GM23338 (cell line): ENCODE measurements around the gene CSH2. TPM values are rescaled to one million over a fixed set of nuclear protein-coding genes. Genes with fewer than 3 reads are reported as not detected.

Experiments
- ATAC-seq: fragments of 200-7000 bp; cut with Tn5 transposase; 3 replicates; pipeline ENCODE4 v1.9.1; 2020
- DNase-seq: peaks from one replicate; pipeline ENCODE4 v3.0.0-alpha.2; 2015; ENCODE audit warnings: low spot score
- H2AFZ ChIP-seq: fragments of 200-600 bp; sonication (generic); 2 replicates; pipeline ENCODE4 v1.8.0; 2016; ENCODE audit warnings: antibody characterized with exemption, mild to moderate bottlenecking, moderate library complexity
- H3F3A ChIP-seq: fragments of 200-600 bp; sonication (generic); replicated peaks from 2 replicates; pipeline ENCODE4 v1.8.0; 2017; ENCODE audit warnings: antibody characterized with exemption, mixed run types, low read depth
- H3K27ac ChIP-seq: fragments of 200-600 bp; sonication (generic); 2 replicates; pipeline ENCODE4 v1.6.1; 2016; ENCODE audit warnings: low read depth
- H3K27me3 ChIP-seq: fragments of 200-600 bp; sonication (generic); 2 replicates; pipeline ENCODE4 v1.8.0; 2016; ENCODE audit warnings: mild to moderate bottlenecking, mixed run types, moderate library complexity; ENCODE audit not compliant: insufficient read depth
- H3K36me3 ChIP-seq: fragments of 200-600 bp; sonication (generic); 2 replicates; pipeline ENCODE4 v1.8.0; 2016; ENCODE audit warnings: mild to moderate bottlenecking; ENCODE audit not compliant: insufficient read depth
- H3K4me1 ChIP-seq: fragments of 200-600 bp; sonication (generic); 2 replicates; pipeline ENCODE4 v1.8.0; 2016; ENCODE audit warnings: mild to moderate bottlenecking, moderate library complexity; ENCODE audit not compliant: insufficient read depth
- H3K4me2 ChIP-seq: fragments of 200-600 bp; sonication (generic); 2 replicates; pipeline ENCODE4 v1.7.1; 2017; ENCODE audit warnings: mixed run types
- H3K4me3 ChIP-seq: fragments of 200-600 bp; sonication (generic); 2 replicates; pipeline ENCODE4 v1.6.1; 2016; ENCODE audit warnings: mixed run types
- H3K79me2 ChIP-seq: fragments of 200-600 bp; sonication (generic); replicated peaks from 2 replicates; pipeline ENCODE4 v1.8.0; 2017; ENCODE audit warnings: mild to moderate bottlenecking; ENCODE audit not compliant: insufficient read depth
- H3K9me2 ChIP-seq: fragments of 200-600 bp; sonication (generic); 2 replicates; pipeline ENCODE4 v1.8.0; 2017; ENCODE audit not compliant: insufficient read depth
- H4K20me1 ChIP-seq: fragments of 200-600 bp; sonication (generic); replicated peaks from 2 replicates; pipeline ENCODE4 v1.8.0; 2017; ENCODE audit warnings: mild to moderate bottlenecking; ENCODE audit not compliant: insufficient read depth
- H3K27ac Mint-ChIP-seq: 2 replicates; pipeline ENCODE4 v1.8.0; 2020; ENCODE audit warnings: inconsistent platforms, mild to moderate bottlenecking, moderate library complexity, mixed read lengths
- H3K27me3 Mint-ChIP-seq: 3 replicates; pipeline ENCODE4 v1.8.0; 2022; ENCODE audit warnings: low read depth, mild to moderate bottlenecking, moderate library complexity, mixed read lengths, inconsistent platforms; ENCODE audit not compliant: insufficient read depth, poor library complexity
- H3K36me3 Mint-ChIP-seq: 3 replicates; pipeline ENCODE4 v1.8.0; 2021; ENCODE audit warnings: low read depth, mild to moderate bottlenecking, inconsistent platforms, moderate library complexity, mixed read lengths
- H3K4me1 Mint-ChIP-seq: 3 replicates; pipeline ENCODE4 v1.8.0; 2020; ENCODE audit warnings: mild to moderate bottlenecking, inconsistent platforms, mixed read lengths
- H3K4me3 Mint-ChIP-seq: 3 replicates; pipeline ENCODE4 v1.8.0; 2021; ENCODE audit warnings: moderate library complexity, mild to moderate bottlenecking, inconsistent platforms, mixed read lengths
- H3K9me3 Mint-ChIP-seq: 3 replicates; pipeline ENCODE4 v1.8.0; 2020; ENCODE audit warnings: moderate library complexity, mild to moderate bottlenecking, inconsistent platforms, mixed read lengths
- CREB1 ChIP-seq: fragments of 250-450 bp; sonication (Bioruptor Pico); IDR thresholded peaks from 2 replicates; pipeline ENCODE4 v1.5.0; 2020; ENCODE audit warnings: low read depth, mild to moderate bottlenecking, moderate library complexity
- EZH2 ChIP-seq: fragments of 200-600 bp; sonication (generic); IDR thresholded peaks from one replicate; pipeline ENCODE4 v1.8.0; 2017; ENCODE audit warnings: antibody characterized with exemption, mild to moderate bottlenecking, low read depth; ENCODE audit not compliant: unreplicated experiment
- EZH2phosphoT487 ChIP-seq: fragments of 200-600 bp; sonication (generic); IDR thresholded peaks from one replicate; pipeline ENCODE4 v1.8.1; 2018; ENCODE audit warnings: antibody characterized with exemption; ENCODE audit not compliant: unreplicated experiment
- JUNB ChIP-seq: IDR thresholded peaks from one replicate; pipeline ENCODE4 v1.6.1; 2016; ENCODE audit warnings: antibody characterized with exemption; ENCODE audit not compliant: unreplicated experiment
- NANOG ChIP-seq: IDR thresholded peaks from 2 replicates; pipeline ENCODE4 v1.6.1; 2016; ENCODE audit warnings: antibody characterized with exemption, borderline replicate concordance
- POLR2AphosphoS5 ChIP-seq: IDR thresholded peaks from 2 replicates; pipeline ENCODE4 v1.6.1; 2016; ENCODE audit warnings: antibody characterized with exemption, low read depth
- STAT1 ChIP-seq: IDR thresholded peaks from one replicate; pipeline ENCODE4 v1.6.1; 2016; ENCODE audit warnings: antibody characterized with exemption; ENCODE audit not compliant: unreplicated experiment
- ZNF114 ChIP-seq: fragments of 250-450 bp; sonication (Bioruptor Pico); IDR thresholded peaks from 2 replicates; pipeline ENCODE4 v1.5.0; 2020; ENCODE audit warnings: mild to moderate bottlenecking, moderate library complexity
- ZNF331 ChIP-seq: fragments of 250-450 bp; sonication (Bioruptor Pico); IDR thresholded peaks from 2 replicates; pipeline ENCODE4 v1.5.0; 2020; ENCODE audit warnings: low read depth, mild to moderate bottlenecking, moderate library complexity
- polyA plus RNA-seq: library from polyadenylated mRNA; unstranded; fragments of >200 nt; fragmentation: Nextera tagmentation; extraction: Ambion mirVana; gene quantifications from 2 replicates; pipeline ENCODE4 v1.2.1, GENCODE V29; 2016
- total RNA-seq: library from RNA; depleted of rRNA; stranded (reverse); fragments of >200 nt; shearing (Covaris generic); gene quantifications from 2 replicates; pipeline ENCODE4 v1.2.3, GENCODE V29; 2014
- TF ChIP-seq, protein P1 (sequence below): IDR thresholded peaks from 2 replicates; pipeline ENCODE4 v1.6.1; 2016; ENCODE audit warnings: antibody characterized with exemption
- TF ChIP-seq, protein P2 (sequence below), 2 experiments: fragments of 200-600 bp in 1 of 2; sonication (generic) in 1 of 2; conservative IDR thresholded peaks; 2 replicates each; pipeline versions ENCODE4 v1.5.1 to v1.6.1; 2016 to 2017; ENCODE audit warnings: antibody characterized with exemption in 2 of 2, low read depth in 2 of 2, mild to moderate bottlenecking in 2 of 2, moderate library complexity in 1 of 2
- TF ChIP-seq, protein P3 (sequence below): IDR thresholded peaks from one replicate; pipeline ENCODE4 v1.6.1; 2018; ENCODE audit warnings: antibody characterized with exemption; ENCODE audit not compliant: unreplicated experiment
- TF ChIP-seq, protein P4 (sequence below): fragments of 250-450 bp; sonication (Bioruptor Pico); IDR thresholded peaks from 2 replicates; pipeline ENCODE4 v1.5.0; 2020; ENCODE audit warnings: mild to moderate bottlenecking, moderate library complexity

The CSH2 gene
- total and polyA plus RNA-seq, 2 experiments from 2014 or later: 0.37 TPM; not detected in 1

DNA sequence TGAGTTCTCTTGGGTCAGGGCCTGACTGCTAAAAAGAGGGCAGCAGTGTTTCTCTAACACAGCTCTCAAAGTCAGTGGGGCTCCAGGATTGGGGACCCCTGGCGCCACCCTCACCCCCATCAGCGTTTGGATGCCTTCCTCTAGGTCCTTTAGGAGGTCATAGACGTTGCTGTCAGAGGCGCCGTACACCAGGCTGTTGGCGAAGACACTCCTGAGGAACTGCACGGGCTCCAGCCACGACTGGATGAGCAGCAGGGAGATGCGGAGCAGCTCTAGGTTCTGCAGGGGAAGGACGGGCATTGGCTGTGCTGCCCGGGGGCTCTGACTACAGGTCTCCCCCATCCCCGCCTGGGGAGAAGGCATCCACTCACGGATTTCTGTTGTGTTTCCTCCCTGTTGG is 44.2 kb upstream of the CSH2 start:
- DNase-seq (no peak), ATAC-seq (peak; percentile 6; the same call in 1 of the 3 replicates)
- H3K36me3 ChIP-seq: no peaks in the 10 kb centered on the region
- no peak overlapping the region for H3K27ac ChIP-seq
- H4K20me1 ChIP-seq: no peaks in the 10 kb centered on the region
- no peaks in the 10 kb centered on the region for H3K27me3 ChIP-seq
- no peak for TF ChIP-seq CREB1
- TF ChIP-seq EZH2phosphoT487: no peak
- no peak for TF ChIP-seq NANOG
- TF ChIP-seq, protein P1, sequence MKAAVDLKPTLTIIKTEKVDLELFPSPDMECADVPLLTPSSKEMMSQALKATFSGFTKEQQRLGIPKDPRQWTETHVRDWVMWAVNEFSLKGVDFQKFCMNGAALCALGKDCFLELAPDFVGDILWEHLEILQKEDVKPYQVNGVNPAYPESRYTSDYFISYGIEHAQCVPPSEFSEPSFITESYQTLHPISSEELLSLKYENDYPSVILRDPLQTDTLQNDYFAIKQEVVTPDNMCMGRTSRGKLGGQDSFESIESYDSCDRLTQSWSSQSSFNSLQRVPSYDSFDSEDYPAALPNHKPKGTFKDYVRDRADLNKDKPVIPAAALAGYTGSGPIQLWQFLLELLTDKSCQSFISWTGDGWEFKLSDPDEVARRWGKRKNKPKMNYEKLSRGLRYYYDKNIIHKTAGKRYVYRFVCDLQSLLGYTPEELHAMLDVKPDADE: no peak
- TF ChIP-seq, protein P2, sequence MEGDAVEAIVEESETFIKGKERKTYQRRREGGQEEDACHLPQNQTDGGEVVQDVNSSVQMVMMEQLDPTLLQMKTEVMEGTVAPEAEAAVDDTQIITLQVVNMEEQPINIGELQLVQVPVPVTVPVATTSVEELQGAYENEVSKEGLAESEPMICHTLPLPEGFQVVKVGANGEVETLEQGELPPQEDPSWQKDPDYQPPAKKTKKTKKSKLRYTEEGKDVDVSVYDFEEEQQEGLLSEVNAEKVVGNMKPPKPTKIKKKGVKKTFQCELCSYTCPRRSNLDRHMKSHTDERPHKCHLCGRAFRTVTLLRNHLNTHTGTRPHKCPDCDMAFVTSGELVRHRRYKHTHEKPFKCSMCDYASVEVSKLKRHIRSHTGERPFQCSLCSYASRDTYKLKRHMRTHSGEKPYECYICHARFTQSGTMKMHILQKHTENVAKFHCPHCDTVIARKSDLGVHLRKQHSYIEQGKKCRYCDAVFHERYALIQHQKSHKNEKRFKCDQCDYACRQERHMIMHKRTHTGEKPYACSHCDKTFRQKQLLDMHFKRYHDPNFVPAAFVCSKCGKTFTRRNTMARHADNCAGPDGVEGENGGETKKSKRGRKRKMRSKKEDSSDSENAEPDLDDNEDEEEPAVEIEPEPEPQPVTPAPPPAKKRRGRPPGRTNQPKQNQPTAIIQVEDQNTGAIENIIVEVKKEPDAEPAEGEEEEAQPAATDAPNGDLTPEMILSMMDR (conservative IDR thresholded peaks at IDR 0.05; ENCODE audit: low read depth in 2 of 2): no peak
- no peak for TF ChIP-seq POLR2AphosphoS5
- TF ChIP-seq JUNB: no peak
- TF ChIP-seq, protein P3, sequence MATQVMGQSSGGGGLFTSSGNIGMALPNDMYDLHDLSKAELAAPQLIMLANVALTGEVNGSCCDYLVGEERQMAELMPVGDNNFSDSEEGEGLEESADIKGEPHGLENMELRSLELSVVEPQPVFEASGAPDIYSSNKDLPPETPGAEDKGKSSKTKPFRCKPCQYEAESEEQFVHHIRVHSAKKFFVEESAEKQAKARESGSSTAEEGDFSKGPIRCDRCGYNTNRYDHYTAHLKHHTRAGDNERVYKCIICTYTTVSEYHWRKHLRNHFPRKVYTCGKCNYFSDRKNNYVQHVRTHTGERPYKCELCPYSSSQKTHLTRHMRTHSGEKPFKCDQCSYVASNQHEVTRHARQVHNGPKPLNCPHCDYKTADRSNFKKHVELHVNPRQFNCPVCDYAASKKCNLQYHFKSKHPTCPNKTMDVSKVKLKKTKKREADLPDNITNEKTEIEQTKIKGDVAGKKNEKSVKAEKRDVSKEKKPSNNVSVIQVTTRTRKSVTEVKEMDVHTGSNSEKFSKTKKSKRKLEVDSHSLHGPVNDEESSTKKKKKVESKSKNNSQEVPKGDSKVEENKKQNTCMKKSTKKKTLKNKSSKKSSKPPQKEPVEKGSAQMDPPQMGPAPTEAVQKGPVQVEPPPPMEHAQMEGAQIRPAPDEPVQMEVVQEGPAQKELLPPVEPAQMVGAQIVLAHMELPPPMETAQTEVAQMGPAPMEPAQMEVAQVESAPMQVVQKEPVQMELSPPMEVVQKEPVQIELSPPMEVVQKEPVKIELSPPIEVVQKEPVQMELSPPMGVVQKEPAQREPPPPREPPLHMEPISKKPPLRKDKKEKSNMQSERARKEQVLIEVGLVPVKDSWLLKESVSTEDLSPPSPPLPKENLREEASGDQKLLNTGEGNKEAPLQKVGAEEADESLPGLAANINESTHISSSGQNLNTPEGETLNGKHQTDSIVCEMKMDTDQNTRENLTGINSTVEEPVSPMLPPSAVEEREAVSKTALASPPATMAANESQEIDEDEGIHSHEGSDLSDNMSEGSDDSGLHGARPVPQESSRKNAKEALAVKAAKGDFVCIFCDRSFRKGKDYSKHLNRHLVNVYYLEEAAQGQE: no peak
- TF ChIP-seq ZNF114 (CRISPR knock-in tag): no peak
- TF ChIP-seq STAT1: no peak
- no peak for TF ChIP-seq ZNF331 (CRISPR knock-in tag)
- TF ChIP-seq, protein P4, sequence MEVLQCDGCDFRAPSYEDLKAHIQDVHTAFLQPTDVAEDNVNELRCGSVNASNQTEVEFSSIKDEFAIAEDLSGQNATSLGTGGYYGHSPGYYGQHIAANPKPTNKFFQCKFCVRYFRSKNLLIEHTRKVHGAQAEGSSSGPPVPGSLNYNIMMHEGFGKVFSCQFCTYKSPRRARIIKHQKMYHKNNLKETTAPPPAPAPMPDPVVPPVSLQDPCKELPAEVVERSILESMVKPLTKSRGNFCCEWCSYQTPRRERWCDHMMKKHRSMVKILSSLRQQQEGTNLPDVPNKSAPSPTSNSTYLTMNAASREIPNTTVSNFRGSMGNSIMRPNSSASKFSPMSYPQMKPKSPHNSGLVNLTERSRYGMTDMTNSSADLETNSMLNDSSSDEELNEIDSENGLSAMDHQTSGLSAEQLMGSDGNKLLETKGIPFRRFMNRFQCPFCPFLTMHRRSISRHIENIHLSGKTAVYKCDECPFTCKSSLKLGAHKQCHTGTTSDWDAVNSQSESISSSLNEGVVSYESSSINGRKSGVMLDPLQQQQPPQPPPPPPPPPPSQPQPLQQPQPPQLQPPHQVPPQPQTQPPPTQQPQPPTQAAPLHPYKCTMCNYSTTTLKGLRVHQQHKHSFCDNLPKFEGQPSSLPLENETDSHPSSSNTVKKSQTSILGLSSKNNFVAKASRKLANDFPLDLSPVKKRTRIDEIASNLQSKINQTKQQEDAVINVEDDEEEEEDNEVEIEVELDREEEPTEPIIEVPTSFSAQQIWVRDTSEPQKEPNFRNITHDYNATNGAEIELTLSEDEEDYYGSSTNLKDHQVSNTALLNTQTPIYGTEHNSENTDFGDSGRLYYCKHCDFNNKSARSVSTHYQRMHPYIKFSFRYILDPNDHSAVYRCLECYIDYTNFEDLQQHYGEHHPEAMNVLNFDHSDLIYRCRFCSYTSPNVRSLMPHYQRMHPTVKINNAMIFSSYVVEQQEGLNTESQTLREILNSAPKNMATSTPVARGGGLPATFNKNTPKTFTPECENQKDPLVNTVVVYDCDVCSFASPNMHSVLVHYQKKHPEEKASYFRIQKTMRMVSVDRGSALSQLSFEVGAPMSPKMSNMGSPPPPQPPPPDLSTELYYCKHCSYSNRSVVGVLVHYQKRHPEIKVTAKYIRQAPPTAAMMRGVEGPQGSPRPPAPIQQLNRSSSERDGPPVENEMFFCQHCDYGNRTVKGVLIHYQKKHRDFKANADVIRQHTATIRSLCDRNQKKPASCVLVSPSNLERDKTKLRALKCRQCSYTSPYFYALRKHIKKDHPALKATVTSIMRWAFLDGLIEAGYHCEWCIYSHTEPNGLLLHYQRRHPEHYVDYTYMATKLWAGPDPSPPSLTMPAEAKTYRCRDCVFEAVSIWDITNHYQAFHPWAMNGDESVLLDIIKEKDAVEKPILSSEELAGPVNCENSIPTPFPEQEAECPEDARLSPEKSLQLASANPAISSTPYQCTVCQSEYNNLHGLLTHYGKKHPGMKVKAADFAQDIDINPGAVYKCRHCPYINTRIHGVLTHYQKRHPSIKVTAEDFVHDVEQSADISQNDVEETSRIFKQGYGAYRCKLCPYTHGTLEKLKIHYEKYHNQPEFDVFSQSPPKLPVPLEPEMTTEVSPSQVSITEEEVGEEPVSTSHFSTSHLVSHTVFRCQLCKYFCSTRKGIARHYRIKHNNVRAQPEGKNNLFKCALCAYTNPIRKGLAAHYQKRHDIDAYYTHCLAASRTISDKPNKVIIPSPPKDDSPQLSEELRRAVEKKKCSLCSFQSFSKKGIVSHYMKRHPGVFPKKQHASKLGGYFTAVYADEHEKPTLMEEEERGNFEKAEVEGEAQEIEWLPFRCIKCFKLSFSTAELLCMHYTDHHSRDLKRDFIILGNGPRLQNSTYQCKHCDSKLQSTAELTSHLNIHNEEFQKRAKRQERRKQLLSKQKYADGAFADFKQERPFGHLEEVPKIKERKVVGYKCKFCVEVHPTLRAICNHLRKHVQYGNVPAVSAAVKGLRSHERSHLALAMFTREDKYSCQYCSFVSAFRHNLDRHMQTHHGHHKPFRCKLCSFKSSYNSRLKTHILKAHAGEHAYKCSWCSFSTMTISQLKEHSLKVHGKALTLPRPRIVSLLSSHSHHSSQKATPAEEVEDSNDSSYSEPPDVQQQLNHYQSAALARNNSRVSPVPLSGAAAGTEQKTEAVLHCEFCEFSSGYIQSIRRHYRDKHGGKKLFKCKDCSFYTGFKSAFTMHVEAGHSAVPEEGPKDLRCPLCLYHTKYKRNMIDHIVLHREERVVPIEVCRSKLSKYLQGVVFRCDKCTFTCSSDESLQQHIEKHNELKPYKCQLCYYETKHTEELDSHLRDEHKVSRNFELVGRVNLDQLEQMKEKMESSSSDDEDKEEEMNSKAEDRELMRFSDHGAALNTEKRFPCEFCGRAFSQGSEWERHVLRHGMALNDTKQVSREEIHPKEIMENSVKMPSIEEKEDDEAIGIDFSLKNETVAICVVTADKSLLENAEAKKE: no peak
- TF ChIP-seq EZH2: no peak
- Mint-ChIP-seq H3K9me3 (no peaks in the 10 kb centered on the region), H3K4me3 (no peak overlapping the region), H3K27ac (no peak overlapping the region), H3K4me1 (peaks cover 22% of the 10 kb centered on the region), H3K36me3 (no peaks in the 10 kb centered on the region), H3K27me3 (peaks cover 26% of the 10 kb centered on the region)
- H3K79me2 ChIP-seq: no peaks in the 10 kb centered on the region
- H3K4me2 ChIP-seq: peak overlapping the region; percentile 79; the same call in 1 of the 2 replicates
- peak overlapping the region; percentile 87 for H2AFZ ChIP-seq
- no peaks in the 10 kb centered on the region for H3K9me2 ChIP-seq
- peak overlapping the region; percentile 54 for H3K4me3 ChIP-seq
- H3K4me1 ChIP-seq: 0 out of 2 replicates have a peak, but pooled peaks cover 4% of the 10 kb centered on the region
- H3F3A ChIP-seq: no peaks in the 10 kb centered on the region
